ENCODE results near the gene CXCR3.
"Not testable (repeated sequence)": the region's sequence is repeated elsewhere in the genome, so short reads cannot be mapped to it uniquely, and the experiment has no call there.

The CXCR3 gene

DNA sequence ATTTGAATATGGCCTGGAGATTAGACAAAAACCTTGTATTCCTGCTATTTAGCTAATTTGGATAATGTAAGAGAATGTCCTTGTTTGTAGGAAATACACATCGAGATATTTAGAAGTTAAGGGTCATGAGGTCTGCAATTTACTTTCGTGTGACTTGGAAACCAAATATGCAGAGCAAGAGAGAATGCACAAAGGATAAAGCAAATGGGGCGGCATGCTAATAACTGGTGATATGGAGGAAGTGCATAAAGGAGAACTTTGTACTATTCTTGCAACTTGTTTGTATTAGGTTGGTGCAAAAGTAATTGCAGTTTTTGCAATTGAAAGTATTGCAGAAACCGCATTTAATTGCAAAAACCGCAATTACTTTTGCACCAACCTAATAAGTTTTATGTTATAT, 7.2 kb upstream of the CXCR3 start:
- H3K27ac Mint-ChIP-seq, result no peak overlapping the region
- no peak overlapping the region for H3K4me3 Mint-ChIP-seq
- no peaks in the 10 kb centered on the region for H3K9me3 Mint-ChIP-seq
- H3K27me3 Mint-ChIP-seq (ENCODE audit: low read depth), result no peaks in the 10 kb centered on the region
- peaks cover 39% of the 10 kb centered on the region for H3K4me1 Mint-ChIP-seq (ENCODE audit: low read depth)
- no peaks in the 10 kb centered on the region for H3K36me3 Mint-ChIP-seq (ENCODE audit: low read depth)

DNA sequence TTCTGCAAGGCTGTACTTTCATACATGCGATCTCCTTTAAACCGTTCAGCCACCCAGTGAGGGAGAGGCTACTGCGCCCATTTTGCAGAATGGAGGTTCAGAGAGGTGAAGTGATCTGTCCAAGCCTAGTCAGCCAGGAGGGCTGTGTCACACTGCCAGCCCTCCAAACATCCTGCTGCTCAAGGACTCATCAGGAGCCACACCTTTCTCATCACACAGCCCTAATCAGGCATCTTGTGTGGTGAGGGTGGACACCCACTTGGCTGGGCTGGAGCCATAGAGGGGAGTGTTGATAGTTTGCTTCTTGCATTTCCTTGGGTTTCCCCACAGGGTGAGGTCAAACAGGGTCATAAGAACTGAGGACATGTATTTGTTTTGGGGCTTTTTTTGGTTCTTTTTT, 5.4 kb upstream of the CXCR3 start:
- peaks cover 45% of the 10 kb centered on the region for H3K4me1 Mint-ChIP-seq (ENCODE audit: low read depth)
- H3K27me3 Mint-ChIP-seq (ENCODE audit: low read depth), result no peaks in the 10 kb centered on the region
- H3K36me3 Mint-ChIP-seq (ENCODE audit: low read depth), result peaks cover 2% of the 10 kb centered on the region
- peak overlapping the region; percentile 48 for H3K4me3 Mint-ChIP-seq
- H3K27ac Mint-ChIP-seq, result peak overlapping the region; percentile 96
- H3K9me3 Mint-ChIP-seq, result no peaks in the 10 kb centered on the region

DNA sequence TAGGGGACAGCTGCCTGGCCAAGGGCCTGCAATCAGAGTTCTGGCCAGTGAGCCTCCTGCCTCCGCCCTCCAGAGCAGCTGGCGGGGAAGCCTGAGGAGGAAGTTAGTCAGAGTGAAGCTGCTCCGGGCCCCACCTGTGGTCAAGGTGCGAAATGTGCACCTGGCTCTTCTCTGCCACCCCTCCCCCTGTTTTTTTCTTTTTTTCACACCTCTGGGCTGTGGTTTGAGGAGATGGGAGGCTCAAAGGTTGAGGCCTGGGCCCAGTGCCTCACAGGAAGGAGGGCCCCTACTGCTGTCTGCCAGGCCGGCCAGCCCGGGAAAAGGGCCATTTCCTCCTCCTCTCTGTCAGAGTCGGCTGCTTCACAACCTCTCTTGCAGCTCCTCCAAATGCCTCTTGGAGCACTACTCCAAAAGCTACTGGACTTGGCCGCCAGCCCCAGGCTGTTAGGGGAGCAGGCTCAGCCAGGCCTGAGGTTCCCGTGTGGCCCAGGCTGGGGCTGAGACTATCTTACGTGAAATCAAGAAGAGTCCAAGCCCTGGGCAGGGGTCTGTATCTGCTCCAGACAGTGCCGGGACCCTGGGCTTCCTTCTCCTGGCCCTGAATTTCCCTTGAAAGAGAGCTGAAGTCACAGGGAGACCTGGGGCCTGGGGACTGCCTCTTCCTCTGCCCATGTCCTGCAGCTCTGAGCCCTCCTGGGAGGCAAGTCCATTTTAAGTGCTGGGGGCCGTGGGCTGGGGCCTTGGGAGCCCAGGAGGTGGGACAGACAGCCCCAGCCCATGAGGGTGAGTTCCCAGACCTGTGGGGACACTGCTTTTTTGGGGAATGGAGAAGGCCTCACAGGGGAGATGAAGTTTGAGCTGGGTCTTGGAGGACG, 4.5 kb upstream of the CXCR3 start:
- Mint-ChIP-seq H3K4me3 (peak overlapping the region; percentile 75), H3K4me1 (ENCODE audit: low read depth) (peaks cover 50% of the 10 kb centered on the region)

DNA sequence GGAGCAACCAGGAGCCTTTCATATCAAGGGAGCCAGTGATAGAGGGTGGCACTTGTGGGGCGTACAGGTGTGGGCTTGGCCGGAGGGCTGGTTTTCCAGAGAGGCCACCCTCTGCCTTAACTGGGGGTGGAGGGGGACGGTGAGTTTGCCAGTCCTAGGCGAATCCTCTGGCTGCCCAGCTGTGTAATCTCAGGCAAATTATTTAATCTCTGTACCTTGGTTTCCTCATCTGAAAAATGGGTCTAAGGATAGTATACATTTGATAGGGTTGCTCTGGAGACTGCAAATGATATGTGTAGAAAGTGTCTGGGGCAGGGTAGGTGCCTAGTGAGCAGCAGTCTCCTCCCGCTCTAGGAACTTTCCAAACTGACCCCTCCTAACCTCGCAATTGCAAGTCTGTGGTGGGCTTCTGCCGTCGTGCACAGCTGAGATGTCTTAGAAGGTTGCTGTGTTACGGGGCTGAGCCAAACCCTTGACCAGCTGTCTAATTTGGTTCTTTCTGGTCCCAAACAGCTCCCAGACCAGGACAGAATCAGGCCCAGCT, 3.8 kb upstream of the CXCR3 start:
- H3K27ac Mint-ChIP-seq, result peak overlapping the region; percentile 96
- H3K27me3 Mint-ChIP-seq (ENCODE audit: low read depth), result no peaks in the 10 kb centered on the region
- no peaks in the 10 kb centered on the region for H3K9me3 Mint-ChIP-seq
- peaks cover 53% of the 10 kb centered on the region for H3K4me1 Mint-ChIP-seq (ENCODE audit: low read depth)
- peaks cover 12% of the 10 kb centered on the region for H3K36me3 Mint-ChIP-seq (ENCODE audit: low read depth)
- H3K4me3 Mint-ChIP-seq, result no peak overlapping the region

More for the DNA sequence above, 4.5 kb upstream of the CXCR3 start:
- H3K27me3 Mint-ChIP-seq (ENCODE audit: low read depth), result no peaks in the 10 kb centered on the region
- peaks cover 6% of the 10 kb centered on the region for H3K36me3 Mint-ChIP-seq (ENCODE audit: low read depth)
- H3K9me3 Mint-ChIP-seq, result no peaks in the 10 kb centered on the region
- peak overlapping the region; percentile 96 for H3K27ac Mint-ChIP-seq

DNA sequence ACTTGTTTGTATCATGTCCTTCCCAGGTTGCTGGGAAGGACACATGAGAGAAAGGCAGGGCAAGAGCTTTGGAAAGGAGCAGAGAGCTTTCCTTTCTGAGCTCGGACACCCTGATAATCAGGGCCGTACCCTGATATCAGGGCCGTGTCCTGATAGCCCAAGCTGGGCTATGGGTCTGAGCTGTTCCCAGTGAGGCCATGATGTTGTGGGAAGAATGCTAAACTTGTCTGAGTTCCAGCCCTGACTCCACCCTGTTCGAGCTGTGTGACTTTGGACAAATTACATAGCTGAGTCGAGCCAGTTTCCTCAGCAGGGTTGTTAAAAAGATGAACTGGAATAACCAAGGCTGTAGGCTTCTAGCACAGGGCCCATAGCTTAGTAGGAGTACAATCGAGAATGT, 3.3 kb upstream of the CXCR3 start:
- Mint-ChIP-seq H3K27ac (peak overlapping the region; percentile 70), H3K9me3 (no peaks in the 10 kb centered on the region), H3K4me3 (peak overlapping the region; percentile 16), H3K27me3 (ENCODE audit: low read depth) (no peaks in the 10 kb centered on the region), H3K4me1 (ENCODE audit: low read depth) (peaks cover 56% of the 10 kb centered on the region), H3K36me3 (ENCODE audit: low read depth) (peaks cover 16% of the 10 kb centered on the region)

DNA sequence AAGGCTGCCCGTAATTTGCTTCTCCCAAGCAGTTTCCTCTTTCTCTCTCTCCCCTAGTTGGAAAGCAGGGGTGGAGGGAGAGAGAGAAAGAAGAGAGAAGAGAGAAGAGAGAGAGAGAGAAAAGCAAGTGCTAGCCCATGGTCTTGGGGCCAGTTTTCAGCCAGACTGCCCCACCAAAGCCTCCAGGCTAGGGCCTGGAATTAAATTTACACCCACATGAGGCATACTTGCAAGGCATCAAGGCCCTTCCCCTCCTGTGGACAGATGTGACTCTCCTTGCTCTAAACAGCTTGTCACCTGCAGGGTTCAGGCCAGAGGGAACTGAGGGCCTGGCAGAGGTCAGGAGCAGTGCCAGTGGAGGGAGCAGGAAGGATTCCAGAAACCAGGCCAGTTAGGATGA, 1.7 kb upstream of the CXCR3 start:
- Mint-ChIP-seq H3K27ac (peak overlapping the region; percentile 83), H3K4me3 (no peak overlapping the region), H3K27me3 (ENCODE audit: low read depth) (no peaks in the 10 kb centered on the region), H3K9me3 (no peaks in the 10 kb centered on the region), H3K36me3 (ENCODE audit: low read depth) (peaks cover 28% of the 10 kb centered on the region), H3K4me1 (ENCODE audit: low read depth) (peaks cover 63% of the 10 kb centered on the region)

DNA sequence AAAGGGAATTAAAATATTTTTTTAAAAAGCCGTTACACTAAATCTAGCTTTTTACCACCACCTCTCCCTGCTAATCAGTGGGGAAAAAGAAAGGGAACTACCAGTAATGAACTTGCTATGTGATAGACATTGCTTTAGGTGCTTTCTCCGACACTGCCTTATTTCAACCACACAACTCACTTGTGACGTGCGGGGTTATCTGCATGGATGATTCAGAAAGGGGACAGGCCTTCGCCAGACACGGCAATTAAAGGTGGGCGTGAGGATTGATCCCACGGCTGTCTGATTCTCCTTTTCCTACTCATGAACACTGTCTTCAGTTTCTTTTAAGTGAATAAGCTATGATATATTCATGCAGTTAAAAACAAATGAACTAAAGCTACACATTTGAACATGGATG, 882 bp upstream of the CXCR3 start:
- Mint-ChIP-seq H3K27ac (peak overlapping the region; percentile 83), H3K4me3 (peak overlapping the region; percentile 93), H3K9me3 (no peaks in the 10 kb centered on the region), H3K4me1 (ENCODE audit: low read depth) (peaks cover 68% of the 10 kb centered on the region), H3K27me3 (ENCODE audit: low read depth) (no peaks in the 10 kb centered on the region), H3K36me3 (ENCODE audit: low read depth) (peaks cover 31% of the 10 kb centered on the region)

DNA sequence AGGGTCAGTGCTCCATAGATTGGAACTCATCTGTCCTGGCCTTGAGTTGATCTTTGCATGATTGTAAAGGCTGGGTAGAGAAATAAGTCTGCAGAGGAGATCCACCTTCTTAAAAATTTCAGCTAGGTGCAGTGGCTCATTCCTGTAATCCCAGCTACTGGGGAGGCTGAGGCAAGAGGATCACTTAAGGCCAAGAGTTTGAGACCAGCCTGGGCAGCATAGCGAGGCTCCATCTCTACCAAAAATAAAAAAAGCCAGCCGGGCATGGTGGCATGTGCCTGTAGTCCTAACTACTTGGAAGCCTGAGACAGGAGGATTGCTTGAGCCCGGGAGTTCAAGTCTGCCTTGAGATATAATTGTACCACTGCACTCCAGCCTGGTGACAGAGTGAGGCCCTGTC, 476 bp upstream of the CXCR3 start:
- Mint-ChIP-seq H3K36me3 (ENCODE audit: low read depth) (peaks cover 31% of the 10 kb centered on the region), H3K9me3 (no peaks in the 10 kb centered on the region), H3K4me1 (ENCODE audit: low read depth) (peaks cover 66% of the 10 kb centered on the region), H3K27ac (peak overlapping the region; percentile 83), H3K27me3 (ENCODE audit: low read depth) (no peaks in the 10 kb centered on the region), H3K4me3 (peak overlapping the region; percentile 93)

DNA sequence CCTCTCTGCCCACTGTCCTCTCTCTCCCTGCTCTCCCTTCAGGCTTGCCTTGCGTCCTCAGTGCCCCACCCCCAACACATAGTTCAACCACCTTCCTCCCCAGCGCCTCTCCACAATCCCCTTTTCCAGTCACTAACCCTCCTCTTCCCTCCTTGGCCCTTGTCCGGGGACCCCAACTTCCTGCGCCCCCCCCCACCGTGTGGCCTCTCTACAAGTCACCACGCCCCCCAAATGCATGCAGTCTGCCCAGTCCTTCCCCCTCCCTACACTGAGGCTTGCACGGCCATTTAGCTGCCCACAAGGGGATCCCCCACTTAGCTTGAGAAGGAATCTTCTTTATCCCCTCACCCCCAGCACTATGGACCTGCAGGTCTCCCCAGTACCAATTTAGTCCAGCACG, 569 bp downstream of the CXCR3 start:
- H3K36me3 Mint-ChIP-seq (ENCODE audit: low read depth), result peaks cover 36% of the 10 kb centered on the region

DNA sequence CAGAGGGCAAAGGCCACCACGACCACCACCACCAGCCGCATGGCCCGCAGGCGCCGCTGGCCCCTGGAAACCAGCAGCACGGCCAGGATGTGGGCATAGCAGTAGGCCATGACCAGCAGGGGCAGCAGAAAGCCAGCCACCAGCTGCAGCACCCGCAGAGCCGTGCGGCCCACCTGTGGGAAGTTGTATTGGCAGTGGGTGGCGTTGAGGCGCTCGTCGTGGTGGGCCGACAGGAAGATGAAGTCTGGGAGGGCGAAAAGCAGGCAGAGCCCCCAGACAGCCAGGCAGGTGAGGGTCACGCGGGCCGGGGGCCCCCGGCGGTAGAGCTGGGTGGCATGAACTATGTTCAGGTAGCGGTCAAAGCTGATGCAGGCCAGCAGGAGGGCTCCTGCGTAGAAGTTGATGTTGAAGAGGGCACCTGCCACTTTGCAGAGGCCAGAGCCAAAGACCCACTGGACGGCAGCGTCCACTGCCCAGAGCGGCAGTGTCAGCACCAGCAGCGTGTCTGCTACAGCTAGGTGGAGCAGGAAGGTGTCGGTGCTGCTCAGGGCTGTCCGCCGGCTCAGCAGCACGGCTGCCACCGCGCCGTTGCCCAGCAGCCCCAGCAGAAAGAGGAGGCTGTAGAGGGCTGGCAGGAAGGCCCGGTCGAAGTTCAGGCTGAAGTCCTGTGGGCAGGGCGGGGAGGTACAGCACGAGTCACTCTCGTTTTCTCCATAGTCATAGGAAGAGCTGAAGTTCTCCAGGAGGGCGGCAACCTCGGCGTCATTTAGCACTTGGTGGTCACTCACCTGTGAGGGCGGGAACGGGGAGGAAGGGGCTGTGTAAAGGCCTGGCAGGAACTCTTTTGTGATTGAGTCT, 1.4 kb downstream of the CXCR3 start:
- H3K27me3 Mint-ChIP-seq (ENCODE audit: low read depth), result no peaks in the 10 kb centered on the region
- no peaks in the 10 kb centered on the region for H3K9me3 Mint-ChIP-seq
- H3K4me1 Mint-ChIP-seq (ENCODE audit: low read depth), result peaks cover 51% of the 10 kb centered on the region
- peak overlapping the region; percentile 83 for H3K27ac Mint-ChIP-seq
- H3K36me3 Mint-ChIP-seq (ENCODE audit: low read depth), result peaks cover 40% of the 10 kb centered on the region
- H3K4me3 Mint-ChIP-seq, result peak overlapping the region; percentile 93

More for the DNA sequence above, 569 bp downstream of the CXCR3 start:
- H3K27ac Mint-ChIP-seq, result peak overlapping the region; percentile 83
- no peaks in the 10 kb centered on the region for H3K9me3 Mint-ChIP-seq
- H3K27me3 Mint-ChIP-seq (ENCODE audit: low read depth), result no peaks in the 10 kb centered on the region
- peak overlapping the region; percentile 93 for H3K4me3 Mint-ChIP-seq
- H3K4me1 Mint-ChIP-seq (ENCODE audit: low read depth), result peaks cover 58% of the 10 kb centered on the region

DNA sequence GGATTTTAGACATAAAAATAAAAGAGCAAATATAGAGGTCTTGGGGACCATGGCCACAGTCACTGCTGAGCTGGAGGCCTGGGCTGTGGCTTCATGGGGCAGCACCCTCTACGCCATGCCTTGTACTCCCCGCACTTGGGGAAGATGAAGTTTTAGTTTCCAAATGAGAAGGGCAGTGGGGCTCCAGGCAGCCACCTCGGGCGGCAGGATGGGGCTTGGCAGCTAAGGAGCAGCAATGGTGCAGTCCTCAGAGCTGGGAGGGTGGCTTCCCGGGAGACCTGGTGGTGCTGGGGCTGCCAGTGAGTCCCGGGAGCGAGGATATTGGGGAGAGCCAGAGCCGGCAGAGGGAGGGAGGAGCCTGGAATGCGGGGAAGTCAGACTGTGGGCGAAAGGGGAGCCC, 2.4 kb downstream of the CXCR3 start:
- peaks cover 47% of the 10 kb centered on the region for H3K36me3 Mint-ChIP-seq (ENCODE audit: low read depth)
- H3K27me3 Mint-ChIP-seq (ENCODE audit: low read depth), result no peaks in the 10 kb centered on the region
- peaks cover 48% of the 10 kb centered on the region for H3K4me1 Mint-ChIP-seq (ENCODE audit: low read depth)
- peak overlapping the region; percentile 67 for H3K27ac Mint-ChIP-seq
- no peaks in the 10 kb centered on the region for H3K9me3 Mint-ChIP-seq
- H3K4me3 Mint-ChIP-seq, result peak overlapping the region; percentile 93

DNA sequence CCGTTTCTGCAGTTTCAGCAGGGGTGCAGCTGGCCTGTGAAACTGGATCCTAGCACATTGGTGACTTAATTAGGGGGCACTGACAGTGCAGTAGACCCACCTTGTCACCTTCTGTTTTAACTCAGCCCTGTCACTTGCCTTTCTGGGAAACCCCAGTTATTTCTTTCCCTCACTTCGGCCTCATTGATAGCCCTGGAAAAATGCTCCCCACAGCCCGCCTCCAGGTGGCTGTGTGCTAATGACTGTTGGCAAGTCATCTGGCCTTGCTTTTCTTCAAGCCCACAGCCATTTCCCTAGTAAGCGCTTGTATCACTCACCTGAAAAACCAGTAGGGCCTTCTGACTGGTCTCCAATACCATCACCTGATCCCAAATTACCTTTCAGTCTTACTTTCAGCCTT, 3.3 kb downstream of the CXCR3 start:
- Mint-ChIP-seq H3K4me1 (ENCODE audit: low read depth) (peaks cover 47% of the 10 kb centered on the region), H3K27ac (peak overlapping the region; percentile 67), H3K4me3 (peak overlapping the region; percentile 93), H3K27me3 (ENCODE audit: low read depth) (no peaks in the 10 kb centered on the region), H3K9me3 (no peaks in the 10 kb centered on the region), H3K36me3 (ENCODE audit: low read depth) (peaks cover 50% of the 10 kb centered on the region)

DNA sequence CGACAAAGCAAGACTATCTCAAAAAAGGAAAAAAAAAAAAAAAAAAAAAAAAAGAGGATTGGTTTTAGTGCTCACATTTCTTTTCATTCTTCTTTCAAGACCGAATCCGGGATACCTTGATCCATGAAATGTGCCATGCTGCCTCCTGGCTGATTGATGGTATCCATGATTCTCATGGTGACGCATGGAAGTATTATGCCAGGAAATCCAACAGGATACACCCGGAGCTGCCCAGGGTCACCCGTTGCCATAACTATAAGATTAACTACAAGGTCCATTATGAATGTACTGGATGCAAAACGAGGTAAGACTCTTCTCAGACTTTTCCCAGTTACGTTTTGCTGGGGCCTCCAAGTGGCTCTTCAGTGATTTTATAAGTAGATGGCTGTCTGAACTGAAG, 6.1 kb downstream of the CXCR3 start:
- Mint-ChIP-seq H3K4me3 (no peak overlapping the region), H3K4me1 (ENCODE audit: low read depth) (peaks cover 48% of the 10 kb centered on the region), H3K36me3 (ENCODE audit: low read depth) (peaks cover 60% of the 10 kb centered on the region), H3K27me3 (ENCODE audit: low read depth) (no peaks in the 10 kb centered on the region), H3K27ac (no peak overlapping the region), H3K9me3 (no peaks in the 10 kb centered on the region)

DNA sequence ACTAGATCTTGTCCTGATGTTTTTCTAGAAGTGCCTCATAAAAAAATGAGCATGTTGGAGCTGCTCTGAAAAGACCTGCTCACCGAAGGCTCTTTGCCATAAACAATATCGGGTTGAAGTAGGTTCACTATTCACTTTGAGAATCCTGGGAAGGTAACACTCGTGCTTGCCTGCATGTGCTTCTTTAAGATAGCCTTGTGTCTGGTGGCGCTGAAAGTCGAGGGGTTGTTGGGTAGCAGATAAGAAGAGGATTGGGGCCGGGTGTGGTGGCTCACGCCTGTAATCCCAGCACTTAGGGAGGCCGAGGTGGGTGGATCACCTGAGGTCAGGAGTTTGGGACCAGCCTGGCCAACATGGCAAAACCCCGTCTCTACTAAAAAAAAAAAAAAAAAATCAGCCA, 6.6 kb downstream of the CXCR3 start:
- not testable (repeated sequence) for H3K4me3 Mint-ChIP-seq; H3K27me3 Mint-ChIP-seq (ENCODE audit: low read depth); H3K27ac Mint-ChIP-seq; H3K9me3 Mint-ChIP-seq
- peaks cover 56% of the 10 kb centered on the region for H3K36me3 Mint-ChIP-seq (ENCODE audit: low read depth)
- H3K4me1 Mint-ChIP-seq (ENCODE audit: low read depth), result peaks cover 50% of the 10 kb centered on the region

All from T-helper 1 cell treated with Interleukin-12 subunit alpha and Interleukin-12 subunit beta and Interleukin-4 antibody, amounts not matched to agents 30 μg/mL and 1 μg/mL, for 36 hours (primary cell).